ENCODE results near the gene EXPH5. TPM values are rescaled to one million over a fixed set of nuclear protein-coding genes. Genes with fewer than 3 reads are reported as not detected.

Gene EXPH5
- total RNA-seq, 6 experiments from 2014 or later, result 0.14 to 0.91 (median 0.47) TPM

- H3K9me3 Mint-ChIP-seq, result no peaks in the 10 kb centered on the region
- peaks cover 16% of the 10 kb centered on the region for H3K27me3 Mint-ChIP-seq (ENCODE audit: insufficient read depth)
- no peaks in the 10 kb centered on the region for H3K36me3 Mint-ChIP-seq (ENCODE audit: low read depth)
- H3K27ac Mint-ChIP-seq, result no peak overlapping the region
- H3K4me3 Mint-ChIP-seq, result no peak overlapping the region
- TF ChIP-seq CTCF (IDR thresholded peaks at IDR 0.05), result no peak
- no peak for DNase-seq
- peaks cover 23% of the 10 kb centered on the region for H3K4me1 Mint-ChIP-seq (ENCODE audit: low read depth)
These were observed 28.8 kb upstream of the EXPH5 start for GRCh38 chr11:108622341-108622740.

GRCh38 chr11:108620958-108621772, 27.6 kb upstream of the EXPH5 start:
- no peak overlapping the region; the same call in 1 of the 2 replicates for H3K27ac Mint-ChIP-seq
- H3K27me3 Mint-ChIP-seq (ENCODE audit: insufficient read depth), result peaks cover 16% of the 10 kb centered on the region
- H3K36me3 Mint-ChIP-seq (ENCODE audit: low read depth), result no peaks in the 10 kb centered on the region
- no peak for TF ChIP-seq CTCF (IDR thresholded peaks at IDR 0.05)
- peaks cover 34% of the 10 kb centered on the region for H3K4me1 Mint-ChIP-seq (ENCODE audit: low read depth)
- no peaks in the 10 kb centered on the region for H3K9me3 Mint-ChIP-seq
- no peak overlapping the region for H3K4me3 Mint-ChIP-seq
- no peak for DNase-seq

- TF ChIP-seq CTCF (IDR thresholded peaks at IDR 0.05), result no peak
- Mint-ChIP-seq H3K27me3 (ENCODE audit: insufficient read depth) (peaks cover 5% of the 10 kb centered on the region), H3K27ac (no peak overlapping the region), H3K4me1 (ENCODE audit: low read depth) (peaks cover 34% of the 10 kb centered on the region), H3K9me3 (no peaks in the 10 kb centered on the region), H3K4me3 (no peak overlapping the region), H3K36me3 (ENCODE audit: low read depth) (no peaks in the 10 kb centered on the region)
- DNase-seq, result no peak
These were observed 25.0 kb upstream of the EXPH5 start for GRCh38 chr11:108618529-108618928.

GRCh38 chr11:108617055-108617454, 23.5 kb upstream of the EXPH5 start:
- H3K4me3 Mint-ChIP-seq, result no peak overlapping the region; the same call in 1 of the 2 replicates
- no peaks in the 10 kb centered on the region for H3K9me3 Mint-ChIP-seq
- peaks cover 4% of the 10 kb centered on the region; the same call in 1 of the 2 replicates for H3K27me3 Mint-ChIP-seq (ENCODE audit: insufficient read depth)
- H3K4me1 Mint-ChIP-seq (ENCODE audit: low read depth), result peaks cover 34% of the 10 kb centered on the region
- peak overlapping the region; percentile 74 for H3K27ac Mint-ChIP-seq
- no peak for DNase-seq
- no peak for TF ChIP-seq CTCF (IDR thresholded peaks at IDR 0.05)
- no peaks in the 10 kb centered on the region for H3K36me3 Mint-ChIP-seq (ENCODE audit: low read depth)

- no peaks in the 10 kb centered on the region for H3K36me3 Mint-ChIP-seq (ENCODE audit: low read depth)
- H3K4me3 Mint-ChIP-seq, result no peak overlapping the region; the same call in 1 of the 2 replicates
- H3K9me3 Mint-ChIP-seq, result no peaks in the 10 kb centered on the region
- H3K4me1 Mint-ChIP-seq (ENCODE audit: low read depth), result peaks cover 32% of the 10 kb centered on the region
- TF ChIP-seq CTCF (IDR thresholded peaks at IDR 0.05), result no peak
- peak; percentile 86 for DNase-seq
- peaks cover 2% of the 10 kb centered on the region; the same call in 1 of the 2 replicates for H3K27me3 Mint-ChIP-seq (ENCODE audit: insufficient read depth)
- H3K27ac Mint-ChIP-seq, result peak overlapping the region; percentile 74
These were observed 23.0 kb upstream of the EXPH5 start for GRCh38 chr11:108616549-108616948.
